Measurements from ENCODE around the gene EIF4G3. TPM values are rescaled to one million over a fixed set of nuclear protein-coding genes. Genes with fewer than 3 reads are reported as not detected.

EIF4G3 gene
- total RNA-seq, 1 experiment from 2014 or later: 86.8 TPM

GRCh38 chr1:21189906-21190500 is 13.3 kb upstream of the EIF4G3 start:
- no peaks in the 10 kb centered on the region for H3K27me3 ChIP-seq (replicated peaks; ENCODE audit: insufficient read depth, low read depth, low read length, poor library complexity)
- intact Hi-C loops (cut with micrococcal nuclease; ENCODE audit: unreplicated experiment): loop anchor here (10.0 kb wide), 1 partner anchor 415 kb away; no protein-coding TSS in a partner anchor
- H3K27ac ChIP-seq (ENCODE audit: low read depth, low read length, poor library complexity, severe bottlenecking): no peak overlapping the region
- H3K36me3 ChIP-seq (ENCODE audit: insufficient read depth, low read length, poor library complexity, severe bottlenecking): no peaks in the 10 kb centered on the region
- no TSS peak for BruUV-seq (replicated peaks)
- CTCF ChIA-PET: interaction anchor here (0.6 kb wide), 1 partner anchor 89 kb away, joined by 3 read pairs; no protein-coding TSS in a partner anchor
- POLR2A ChIA-PET (ENCODE audit: low non-redundant PET): no interaction called here
- no peak overlapping the region for H3K4me3 ChIP-seq (ENCODE audit: low read depth, low read length, poor library complexity, severe bottlenecking)
- no peaks in the 10 kb centered on the region for H3K9me3 ChIP-seq (ENCODE audit: low read depth, low read length, poor library complexity, severe bottlenecking)
- no peak for TF ChIP-seq EZH2 (IDR thresholded peaks at IDR 0.05; ENCODE audit: borderline replicate concordance, low read depth, low read length, poor library complexity, severe bottlenecking)
- TF ChIP-seq, protein P1, sequence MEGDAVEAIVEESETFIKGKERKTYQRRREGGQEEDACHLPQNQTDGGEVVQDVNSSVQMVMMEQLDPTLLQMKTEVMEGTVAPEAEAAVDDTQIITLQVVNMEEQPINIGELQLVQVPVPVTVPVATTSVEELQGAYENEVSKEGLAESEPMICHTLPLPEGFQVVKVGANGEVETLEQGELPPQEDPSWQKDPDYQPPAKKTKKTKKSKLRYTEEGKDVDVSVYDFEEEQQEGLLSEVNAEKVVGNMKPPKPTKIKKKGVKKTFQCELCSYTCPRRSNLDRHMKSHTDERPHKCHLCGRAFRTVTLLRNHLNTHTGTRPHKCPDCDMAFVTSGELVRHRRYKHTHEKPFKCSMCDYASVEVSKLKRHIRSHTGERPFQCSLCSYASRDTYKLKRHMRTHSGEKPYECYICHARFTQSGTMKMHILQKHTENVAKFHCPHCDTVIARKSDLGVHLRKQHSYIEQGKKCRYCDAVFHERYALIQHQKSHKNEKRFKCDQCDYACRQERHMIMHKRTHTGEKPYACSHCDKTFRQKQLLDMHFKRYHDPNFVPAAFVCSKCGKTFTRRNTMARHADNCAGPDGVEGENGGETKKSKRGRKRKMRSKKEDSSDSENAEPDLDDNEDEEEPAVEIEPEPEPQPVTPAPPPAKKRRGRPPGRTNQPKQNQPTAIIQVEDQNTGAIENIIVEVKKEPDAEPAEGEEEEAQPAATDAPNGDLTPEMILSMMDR (conservative IDR thresholded peaks at IDR 0.05; ENCODE audit: low read depth, low read length): no peak
- no peak for DNase-seq (ENCODE audit: low spot score)
- no peaks in the 10 kb centered on the region for H3K4me1 ChIP-seq (ENCODE audit: insufficient read depth, low read length, poor library complexity, severe bottlenecking)

GRCh38 chr1:21189421-21189820 is 12.7 kb upstream of the EIF4G3 start:
- Histone ChIP-seq H3K36me3 (ENCODE audit: insufficient read depth, low read length, poor library complexity, severe bottlenecking) (no peaks in the 10 kb centered on the region), H3K27ac (ENCODE audit: low read depth, low read length, poor library complexity, severe bottlenecking) (no peak overlapping the region), H3K4me3 (ENCODE audit: low read depth, low read length, poor library complexity, severe bottlenecking) (no peak overlapping the region), H3K9me3 (ENCODE audit: low read depth, low read length, poor library complexity, severe bottlenecking) (no peaks in the 10 kb centered on the region), H3K27me3 (replicated peaks; ENCODE audit: insufficient read depth, low read depth, low read length, poor library complexity) (no peaks in the 10 kb centered on the region), H3K4me1 (ENCODE audit: insufficient read depth, low read length, poor library complexity, severe bottlenecking) (no peaks in the 10 kb centered on the region)
- ChIA-PET POLR2A (ENCODE audit: low non-redundant PET) (no interaction called here), CTCF (interaction anchor here (0.6 to 0.8 kb wide), 2 partner anchors 177 to 493 kb away, joined by 3 read pairs; no protein-coding TSS in a partner anchor)
- no peak for TF ChIP-seq EZH2 (IDR thresholded peaks at IDR 0.05; ENCODE audit: borderline replicate concordance, low read depth, low read length, poor library complexity, severe bottlenecking)
- TF ChIP-seq, protein P1 (conservative IDR thresholded peaks at IDR 0.05; ENCODE audit: low read depth, low read length): no peak
- no peak for DNase-seq (ENCODE audit: low spot score)
- intact Hi-C loops (cut with micrococcal nuclease; ENCODE audit: unreplicated experiment): no loop called here
- BruUV-seq (replicated peaks): no TSS peak

GRCh38 chr1:21188235-21188634 is 11.5 kb upstream of the EIF4G3 start:
- Histone ChIP-seq H3K9me3 (ENCODE audit: low read depth, low read length, poor library complexity, severe bottlenecking) (no peaks in the 10 kb centered on the region), H3K27me3 (replicated peaks; ENCODE audit: insufficient read depth, low read depth, low read length, poor library complexity) (no peaks in the 10 kb centered on the region), H3K4me3 (ENCODE audit: low read depth, low read length, poor library complexity, severe bottlenecking) (no peak overlapping the region), H3K4me1 (ENCODE audit: insufficient read depth, low read length, poor library complexity, severe bottlenecking) (no peaks in the 10 kb centered on the region), H3K36me3 (ENCODE audit: insufficient read depth, low read length, poor library complexity, severe bottlenecking) (no peaks in the 10 kb centered on the region), H3K27ac (ENCODE audit: low read depth, low read length, poor library complexity, severe bottlenecking) (no peak overlapping the region)
- TF ChIP-seq, protein P1 (conservative IDR thresholded peaks at IDR 0.05; ENCODE audit: low read depth, low read length): no peak
- TF ChIP-seq EZH2 (IDR thresholded peaks at IDR 0.05; ENCODE audit: borderline replicate concordance, low read depth, low read length, poor library complexity, severe bottlenecking): no peak
- DNase-seq (ENCODE audit: low spot score): no peak
- POLR2A ChIA-PET (ENCODE audit: low non-redundant PET): no interaction called here
- BruUV-seq (replicated peaks): no TSS peak
- CTCF ChIA-PET: no interaction called here
- intact Hi-C loops (cut with micrococcal nuclease; ENCODE audit: unreplicated experiment): no loop called here

All from A673 (cell line).